Activated naive CD8-positive, alpha-beta T cell treated with anti-CD3 and anti-CD28 coated beads for 36 hours (primary cell): ENCODE results near the gene ATL2. TPM values are rescaled to one million over a fixed set of nuclear protein-coding genes. Genes with fewer than 3 reads are reported as not detected.

Experiments
- total RNA-seq, 2 experiments: library from RNA; stranded (reverse); gene quantifications; one replicate each; pipeline ENCODE4 v1.2.3, GENCODE V29; 2021

The ATL2 gene
- total RNA-seq, 2 experiments from 2014 or later, result 55.4 to 60.4 TPM

Other genes starting within 250 kb of the ATL2 start
- gene HNRNPLL, start 225.7 kb upstream of the ATL2 start, total RNA-seq, result 10 to 100 TPM; 50.6 to 52.2 TPM